Esophagus muscularis mucosa (tissue), 4 donors: Measurements from ENCODE around the gene NR4A3. TPM values are rescaled to one million over a fixed set of nuclear protein-coding genes. Genes with fewer than 3 reads are reported as not detected.

ENCODE experiments used
- DNase-seq: peaks from one replicate; pipeline ENCODE4 v3.0.0-alpha.2; 2017; ENCODE audit errors: extremely low spot score
- H3K27ac ChIP-seq, 4 donors: fragments of 200-600 bp; sonication (generic); replicated peaks in 1 of 4; 1 replicate in 3 of 4; 2 replicates in 1 of 4; pipeline ENCODE4 v1.5.1; 2016 to 2019; ENCODE audit warnings: mild to moderate bottlenecking in 1 of 4
- H3K27me3 ChIP-seq, 4 donors: fragments of 200-600 bp; sonication (generic); one replicate each; pipeline versions ENCODE4 v1.5.1 to v1.6.0; 2016 to 2019
- H3K36me3 ChIP-seq, 4 donors: fragments of 200-600 bp; sonication (generic); one replicate each; pipeline ENCODE4 v1.5.1; 2016 to 2019
- H3K4me1 ChIP-seq, 4 donors: fragments of 200-600 bp; sonication (generic); one replicate each; pipeline ENCODE4 v1.5.1; 2016 to 2019
- H3K4me3 ChIP-seq, 4 donors: fragments of 200-600 bp; sonication (generic); 1 replicate in 2 of 4; 2 replicates in 2 of 4; pipeline ENCODE4 v1.5.1; 2016 to 2019; ENCODE audit warnings: mild to moderate bottlenecking in 4 of 4, moderate library complexity in 1 of 4
- H3K9me3 ChIP-seq, 4 donors: fragments of 200-600 bp; sonication (generic); 1 replicate in 3 of 4; 2 replicates in 1 of 4; pipeline ENCODE4 v1.5.1; 2016 to 2019
- EP300 ChIP-seq: sonication (generic); formaldehyde crosslinking; IDR thresholded peaks from one replicate; pipeline ENCODE4 v1.6.1; 2017; ENCODE audit warnings: antibody characterized with exemption
- POLR2A ChIP-seq: fragments of 450-650 bp; IDR thresholded peaks from one replicate; pipeline ENCODE4 v1.6.1; 2017; ENCODE audit warnings: antibody characterized with exemption, moderate library complexity, mild to moderate bottlenecking, low read depth
- POLR2AphosphoS5 ChIP-seq, 2 donors: sonication (generic); formaldehyde crosslinking; IDR thresholded peaks; one replicate each; pipeline ENCODE4 v1.6.1; 2017; ENCODE audit warnings: antibody characterized with exemption in 2 of 2
- WGBS: methylation state at CpG from one replicate; pipeline ENCODE4 v1.1.5; 2018; 5-methylcytosine and 5-hydroxymethylcytosine counted together
- intact Hi-C: fragments of 100-400 bp; cut with DNase I; formaldehyde crosslinking; loops from one replicate; pipeline ENCODE4 v1.15.1; 2023
- total RNA-seq, 4 donors: library from RNA; depleted of rRNA; stranded (reverse); fragments of >200 nt; gene quantifications; one replicate each; pipeline versions ENCODE4 v1.1.0 to v1.2.1, GENCODE V29; 2016
- TF ChIP-seq, protein P1 (sequence below), 3 experiments: fragments of 200-600 bp in 2 of 3; fragments of 450-650 bp in 1 of 3; sonication (generic) in 2 of 3; IDR thresholded peaks; one replicate each; pipeline ENCODE4 v1.5.1; 2017 to 2019; ENCODE audit warnings: antibody characterized with exemption in 3 of 3, mild to moderate bottlenecking in 2 of 3, moderate library complexity in 1 of 3

NR4A3 gene
- total RNA-seq, 4 donors from 2014 or later = 1.2 to 17.4 (median 1.9) TPM

DNA sequence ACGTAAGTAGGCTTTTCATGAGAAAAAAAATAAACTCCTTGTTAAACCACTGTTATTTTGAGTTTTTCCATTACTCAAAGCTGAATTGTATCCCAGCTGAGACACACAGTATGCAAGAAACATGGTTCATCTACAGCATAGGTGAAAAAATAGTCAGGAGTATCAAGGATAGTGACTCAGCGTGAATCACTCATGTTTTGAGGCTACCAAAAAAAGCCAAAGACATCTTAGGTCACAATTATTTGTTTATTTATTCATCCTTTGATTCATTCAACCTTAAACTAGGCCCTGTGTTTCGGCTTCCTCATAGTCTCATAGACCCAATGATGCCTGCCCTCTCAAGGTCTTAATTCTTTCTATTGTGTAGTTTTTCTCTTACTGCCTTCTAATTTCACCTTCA is 51.8 kb downstream of the NR4A3 start:
- WGBS = 87% methylated on average over 3 of the region's 3 CpGs
- Histone ChIP-seq H3K4me1 (no peaks in the 10 kb centered on the region), H3K27ac (no peak overlapping the region), H3K27me3 (no peaks in the 10 kb centered on the region), H3K36me3 (no peaks in the 10 kb centered on the region), H3K4me3 (no peak overlapping the region), H3K9me3 (no peaks in the 10 kb centered on the region)
- no peak for DNase-seq
- TF ChIP-seq EP300 (no peak), POLR2A (no peak), POLR2AphosphoS5 (IDR thresholded peaks at IDR 0.05) (no peak)
- TF ChIP-seq, protein P1, sequence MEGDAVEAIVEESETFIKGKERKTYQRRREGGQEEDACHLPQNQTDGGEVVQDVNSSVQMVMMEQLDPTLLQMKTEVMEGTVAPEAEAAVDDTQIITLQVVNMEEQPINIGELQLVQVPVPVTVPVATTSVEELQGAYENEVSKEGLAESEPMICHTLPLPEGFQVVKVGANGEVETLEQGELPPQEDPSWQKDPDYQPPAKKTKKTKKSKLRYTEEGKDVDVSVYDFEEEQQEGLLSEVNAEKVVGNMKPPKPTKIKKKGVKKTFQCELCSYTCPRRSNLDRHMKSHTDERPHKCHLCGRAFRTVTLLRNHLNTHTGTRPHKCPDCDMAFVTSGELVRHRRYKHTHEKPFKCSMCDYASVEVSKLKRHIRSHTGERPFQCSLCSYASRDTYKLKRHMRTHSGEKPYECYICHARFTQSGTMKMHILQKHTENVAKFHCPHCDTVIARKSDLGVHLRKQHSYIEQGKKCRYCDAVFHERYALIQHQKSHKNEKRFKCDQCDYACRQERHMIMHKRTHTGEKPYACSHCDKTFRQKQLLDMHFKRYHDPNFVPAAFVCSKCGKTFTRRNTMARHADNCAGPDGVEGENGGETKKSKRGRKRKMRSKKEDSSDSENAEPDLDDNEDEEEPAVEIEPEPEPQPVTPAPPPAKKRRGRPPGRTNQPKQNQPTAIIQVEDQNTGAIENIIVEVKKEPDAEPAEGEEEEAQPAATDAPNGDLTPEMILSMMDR (IDR thresholded peaks at IDR 0.05) = no peak
- intact Hi-C loops = no loop called here

DNA sequence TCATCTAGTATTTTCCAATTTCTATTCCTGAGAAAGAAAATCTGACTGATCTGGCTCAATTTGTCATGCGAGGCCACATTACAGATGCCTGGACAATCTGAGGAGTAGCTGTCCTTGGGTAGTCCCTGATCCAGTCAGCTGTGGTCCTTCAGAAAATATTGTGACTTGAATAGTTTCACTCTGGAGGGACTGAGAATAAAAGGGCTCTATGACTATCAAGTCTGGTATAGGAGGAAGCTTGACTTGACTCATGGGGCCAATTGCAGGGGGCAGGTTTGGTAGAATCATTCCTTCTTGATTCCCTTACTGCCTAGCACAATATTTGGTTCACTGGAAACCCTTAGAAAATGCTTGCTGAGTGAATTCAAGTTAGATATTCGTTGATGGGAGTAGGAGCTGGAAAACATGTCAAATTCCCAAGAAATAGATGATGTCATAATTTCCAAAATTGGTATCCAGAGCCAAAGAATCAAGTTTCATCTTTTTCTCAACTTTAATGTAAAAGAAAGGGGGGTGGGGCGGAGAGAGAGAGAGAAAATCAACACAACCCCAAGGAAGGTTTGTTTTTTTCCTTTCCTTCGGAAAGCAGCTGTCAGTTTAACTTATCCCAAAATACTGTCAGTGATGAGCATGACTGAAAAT is 52.4 kb downstream of the NR4A3 start:
- H3K36me3 ChIP-seq = no peaks in the 10 kb centered on the region
- no peak for DNase-seq
- WGBS = 85% methylated on average over 4 of the region's 4 CpGs

DNA sequence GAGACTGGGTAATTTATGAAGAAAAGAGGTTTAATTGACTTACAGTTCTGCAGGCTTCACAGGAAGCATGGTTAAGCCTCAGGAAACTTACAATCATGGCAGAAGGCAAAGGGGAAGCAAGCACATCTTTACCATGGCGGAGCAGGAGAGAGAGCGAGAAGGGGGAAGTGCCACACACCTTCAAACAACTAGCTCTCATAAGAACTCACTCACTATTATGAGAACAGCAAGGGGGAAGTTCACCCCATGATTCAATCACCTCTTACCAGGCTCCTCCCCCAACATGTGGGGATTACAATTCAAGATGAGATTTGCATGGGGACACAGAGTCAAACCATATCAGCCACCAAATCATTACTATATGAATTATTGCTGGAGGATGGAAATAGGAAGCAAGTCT is 54.5 kb downstream of the NR4A3 start:
- Histone ChIP-seq H3K27me3 (no peaks in the 10 kb centered on the region), H3K36me3 (no peaks in the 10 kb centered on the region), H3K4me3 (no peak overlapping the region), H3K4me1 (no peaks in the 10 kb centered on the region), H3K27ac (no peak overlapping the region), H3K9me3 (no peaks in the 10 kb centered on the region)
- DNase-seq = no peak
- TF ChIP-seq POLR2AphosphoS5 (IDR thresholded peaks at IDR 0.05) (no peak), EP300 (no peak), POLR2A (no peak)
- TF ChIP-seq, protein P1 (IDR thresholded peaks at IDR 0.05) = no peak
- intact Hi-C loops = no loop called here
- 81% methylated on average over 2 of the region's 2 CpGs for WGBS

More for the DNA sequence above, 52.4 kb downstream of the NR4A3 start:
- no peaks in the 10 kb centered on the region for H3K27me3 ChIP-seq
- TF ChIP-seq EP300 = no peak
- TF ChIP-seq, protein P1 (IDR thresholded peaks at IDR 0.05) = no peak
- no peak for TF ChIP-seq POLR2A
- no peak for TF ChIP-seq POLR2AphosphoS5 (IDR thresholded peaks at IDR 0.05)
- no peak overlapping the region for H3K27ac ChIP-seq
- intact Hi-C loops = no loop called here
- H3K9me3 ChIP-seq = no peaks in the 10 kb centered on the region
- H3K4me3 ChIP-seq = no peak overlapping the region
- H3K4me1 ChIP-seq = no peaks in the 10 kb centered on the region

DNA sequence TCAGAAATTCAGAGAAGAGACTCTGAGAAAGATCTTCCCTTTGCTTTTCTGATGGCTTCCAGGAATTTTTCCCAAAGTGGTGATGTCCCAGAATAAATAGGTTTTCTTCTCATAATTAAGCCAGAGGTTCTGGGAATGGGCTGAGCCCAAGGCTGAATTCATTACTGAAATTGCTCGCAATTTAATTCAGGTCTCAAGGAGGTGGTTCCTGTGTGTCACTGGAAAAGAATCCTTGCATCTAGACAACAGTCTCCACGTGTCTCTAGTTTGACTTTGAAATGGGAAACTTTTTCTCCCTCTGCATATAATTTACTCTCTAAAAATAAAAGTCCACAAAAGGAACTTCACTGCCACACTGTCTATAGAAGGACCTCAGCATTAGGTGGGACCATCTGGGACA is 57.0 kb downstream of the NR4A3 start:
- H3K36me3 ChIP-seq = no peaks in the 10 kb centered on the region
- no peak overlapping the region for H3K27ac ChIP-seq
- TF ChIP-seq POLR2A (no peak), POLR2AphosphoS5 (IDR thresholded peaks at IDR 0.05) (no peak), EP300 (no peak)
- TF ChIP-seq, protein P1 (IDR thresholded peaks at IDR 0.05) = no peak
- no peaks in the 10 kb centered on the region for H3K4me1 ChIP-seq
- 87% methylated on average over 2 of the region's 2 CpGs for WGBS
- H3K9me3 ChIP-seq = no peaks in the 10 kb centered on the region
- no peak overlapping the region for H3K4me3 ChIP-seq
- intact Hi-C loops = no loop called here
- DNase-seq = no peak
- H3K27me3 ChIP-seq = no peaks in the 10 kb centered on the region

DNA sequence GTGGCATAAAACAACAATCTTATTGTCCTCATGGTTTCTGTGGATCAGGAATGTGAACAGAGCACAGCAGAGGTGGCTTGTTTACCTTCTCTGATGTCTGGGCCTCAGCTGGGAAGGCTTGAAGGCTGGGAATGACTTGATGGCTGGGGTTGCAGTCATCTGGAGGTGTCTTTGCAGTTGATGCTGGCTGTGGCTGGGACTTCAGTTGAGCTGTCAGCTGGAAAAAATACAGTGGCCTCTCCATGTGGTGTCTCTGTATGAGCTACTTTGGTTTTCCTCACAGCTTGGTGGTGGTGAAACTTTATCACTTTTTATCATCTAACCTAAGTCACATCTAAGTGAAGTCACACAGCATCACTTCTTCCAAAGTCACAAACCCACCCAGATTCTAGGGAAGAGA is 60.1 kb downstream of the NR4A3 start:
- no peak overlapping the region for H3K4me3 ChIP-seq
- no peaks in the 10 kb centered on the region for H3K36me3 ChIP-seq
- no peaks in the 10 kb centered on the region for H3K9me3 ChIP-seq
- TF ChIP-seq POLR2A (no peak), POLR2AphosphoS5 (IDR thresholded peaks at IDR 0.05) (no peak), EP300 (no peak)
- TF ChIP-seq, protein P1 (IDR thresholded peaks at IDR 0.05) = no peak
- DNase-seq = no peak
- no peak overlapping the region for H3K27ac ChIP-seq
- H3K4me1 ChIP-seq = no peaks in the 10 kb centered on the region
- H3K27me3 ChIP-seq = no peaks in the 10 kb centered on the region
- intact Hi-C loops = no loop called here
